Neural progenitor cell (in vitro differentiated cells): Measurements from ENCODE around the gene GORASP1.

Experiments
- CTCF ChIP-seq: fragments of 200-600 bp; sonication (generic); IDR thresholded peaks from 2 replicates; pipeline ENCODE4 v1.5.1; 2017; ENCODE audit warnings: antibody characterized with exemption, mild to moderate bottlenecking
- EZH2 ChIP-seq: fragments of 200-600 bp; sonication (generic); IDR thresholded peaks from 2 replicates; pipeline ENCODE4 v1.6.1; 2017; ENCODE audit warnings: antibody characterized with exemption, mild to moderate bottlenecking, moderate library complexity

DNA sequence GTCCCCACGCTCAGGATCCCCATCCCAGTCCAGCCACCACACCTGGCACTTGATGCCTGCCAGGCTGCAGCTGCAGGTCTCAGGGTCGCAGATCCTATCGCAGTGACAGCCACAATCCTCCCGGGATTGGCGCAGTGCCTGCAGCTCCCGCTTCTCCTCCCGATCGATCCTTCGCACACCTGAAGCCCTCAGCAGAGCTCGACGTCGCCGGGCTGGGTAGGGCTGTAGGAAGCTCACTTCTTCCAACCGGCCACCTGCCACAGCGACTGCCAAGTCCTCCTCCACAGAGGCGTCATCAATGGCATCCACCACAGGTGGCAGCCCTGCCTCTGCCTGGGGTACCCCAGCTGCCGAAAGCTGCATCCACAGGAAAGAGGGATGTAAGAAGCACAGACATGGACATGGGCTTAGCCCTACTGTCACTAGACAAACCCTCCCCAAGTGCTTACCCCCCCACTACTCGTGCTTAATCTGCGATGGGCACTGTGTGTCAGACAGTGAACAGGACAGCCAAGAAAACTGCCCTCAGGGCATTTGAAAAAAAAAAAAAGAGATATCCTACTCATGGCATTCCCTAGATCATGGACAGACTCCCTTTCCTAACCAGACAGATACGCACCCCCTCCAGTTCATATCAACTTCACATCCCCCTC, 36.8 kb upstream of the GORASP1 start:
- TF ChIP-seq CTCF (no peak), EZH2 (no peak)
